Panc1 (cell line): ENCODE data around the gene RTN4IP1.

Experiments used
- POLR2AphosphoS5 ChIP-seq: IDR thresholded peaks from 2 replicates; pipeline ENCODE4 v1.6.1; 2012; ENCODE audit warnings: mild to moderate bottlenecking, low read depth, low read length, moderate library complexity
- TF ChIP-seq, protein P1 (sequence below): fragments of 450-650 bp; IDR thresholded peaks from 2 replicates; pipeline ENCODE4 v1.5.1; 2017; ENCODE audit warnings: mild to moderate bottlenecking
- TF ChIP-seq, protein P2 (sequence below), 2 experiments: IDR thresholded peaks; 2 replicates each; pipeline ENCODE4 v1.6.1; 2011 to 2012; ENCODE audit warnings: low read depth in 2 of 2, control low read depth in 1 of 2, low read length in 1 of 2, mild to moderate bottlenecking in 1 of 2, moderate library complexity in 1 of 2; ENCODE audit not compliant: insufficient read depth in 1 of 2

DNA sequence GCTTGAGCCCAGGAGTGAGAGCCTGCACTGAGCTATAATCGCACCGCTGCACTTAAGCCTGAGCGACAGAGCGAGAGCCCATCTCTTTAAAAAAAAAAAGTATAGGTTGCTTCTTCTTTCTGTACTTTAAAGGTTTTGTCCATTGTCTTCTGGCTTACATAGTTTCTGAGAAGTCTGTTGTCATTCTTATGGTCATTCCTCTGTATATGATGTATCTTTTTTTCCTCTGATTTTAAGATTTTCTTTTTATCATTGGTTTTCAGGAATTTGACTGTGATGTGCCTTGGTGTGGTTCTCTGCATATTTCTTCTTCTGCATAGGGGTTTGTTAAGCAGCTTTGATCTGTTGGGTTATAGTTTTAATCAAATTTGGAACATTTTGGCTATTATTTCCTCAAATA lies 29.2 kb upstream of the RTN4IP1 start:
- TF ChIP-seq, protein P1, sequence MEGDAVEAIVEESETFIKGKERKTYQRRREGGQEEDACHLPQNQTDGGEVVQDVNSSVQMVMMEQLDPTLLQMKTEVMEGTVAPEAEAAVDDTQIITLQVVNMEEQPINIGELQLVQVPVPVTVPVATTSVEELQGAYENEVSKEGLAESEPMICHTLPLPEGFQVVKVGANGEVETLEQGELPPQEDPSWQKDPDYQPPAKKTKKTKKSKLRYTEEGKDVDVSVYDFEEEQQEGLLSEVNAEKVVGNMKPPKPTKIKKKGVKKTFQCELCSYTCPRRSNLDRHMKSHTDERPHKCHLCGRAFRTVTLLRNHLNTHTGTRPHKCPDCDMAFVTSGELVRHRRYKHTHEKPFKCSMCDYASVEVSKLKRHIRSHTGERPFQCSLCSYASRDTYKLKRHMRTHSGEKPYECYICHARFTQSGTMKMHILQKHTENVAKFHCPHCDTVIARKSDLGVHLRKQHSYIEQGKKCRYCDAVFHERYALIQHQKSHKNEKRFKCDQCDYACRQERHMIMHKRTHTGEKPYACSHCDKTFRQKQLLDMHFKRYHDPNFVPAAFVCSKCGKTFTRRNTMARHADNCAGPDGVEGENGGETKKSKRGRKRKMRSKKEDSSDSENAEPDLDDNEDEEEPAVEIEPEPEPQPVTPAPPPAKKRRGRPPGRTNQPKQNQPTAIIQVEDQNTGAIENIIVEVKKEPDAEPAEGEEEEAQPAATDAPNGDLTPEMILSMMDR = no peak
- TF ChIP-seq POLR2AphosphoS5 = no peak
- TF ChIP-seq, protein P2, sequence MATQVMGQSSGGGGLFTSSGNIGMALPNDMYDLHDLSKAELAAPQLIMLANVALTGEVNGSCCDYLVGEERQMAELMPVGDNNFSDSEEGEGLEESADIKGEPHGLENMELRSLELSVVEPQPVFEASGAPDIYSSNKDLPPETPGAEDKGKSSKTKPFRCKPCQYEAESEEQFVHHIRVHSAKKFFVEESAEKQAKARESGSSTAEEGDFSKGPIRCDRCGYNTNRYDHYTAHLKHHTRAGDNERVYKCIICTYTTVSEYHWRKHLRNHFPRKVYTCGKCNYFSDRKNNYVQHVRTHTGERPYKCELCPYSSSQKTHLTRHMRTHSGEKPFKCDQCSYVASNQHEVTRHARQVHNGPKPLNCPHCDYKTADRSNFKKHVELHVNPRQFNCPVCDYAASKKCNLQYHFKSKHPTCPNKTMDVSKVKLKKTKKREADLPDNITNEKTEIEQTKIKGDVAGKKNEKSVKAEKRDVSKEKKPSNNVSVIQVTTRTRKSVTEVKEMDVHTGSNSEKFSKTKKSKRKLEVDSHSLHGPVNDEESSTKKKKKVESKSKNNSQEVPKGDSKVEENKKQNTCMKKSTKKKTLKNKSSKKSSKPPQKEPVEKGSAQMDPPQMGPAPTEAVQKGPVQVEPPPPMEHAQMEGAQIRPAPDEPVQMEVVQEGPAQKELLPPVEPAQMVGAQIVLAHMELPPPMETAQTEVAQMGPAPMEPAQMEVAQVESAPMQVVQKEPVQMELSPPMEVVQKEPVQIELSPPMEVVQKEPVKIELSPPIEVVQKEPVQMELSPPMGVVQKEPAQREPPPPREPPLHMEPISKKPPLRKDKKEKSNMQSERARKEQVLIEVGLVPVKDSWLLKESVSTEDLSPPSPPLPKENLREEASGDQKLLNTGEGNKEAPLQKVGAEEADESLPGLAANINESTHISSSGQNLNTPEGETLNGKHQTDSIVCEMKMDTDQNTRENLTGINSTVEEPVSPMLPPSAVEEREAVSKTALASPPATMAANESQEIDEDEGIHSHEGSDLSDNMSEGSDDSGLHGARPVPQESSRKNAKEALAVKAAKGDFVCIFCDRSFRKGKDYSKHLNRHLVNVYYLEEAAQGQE (IDR thresholded peaks at IDR 0.05; ENCODE audit: insufficient read depth in 1 of 2, low read depth in 2 of 2, low read length in 1 of 2) = no peak
